Esophagus mucosa (tissue), 1 donor: ENCODE results near the gene TBCK. TPM values are rescaled to one million over a fixed set of nuclear protein-coding genes. Genes with fewer than 3 reads are reported as not detected.

Source experiments
- total RNA-seq: library from RNA; stranded (reverse); gene quantifications from one replicate; pipeline ENCODE4 v1.2.4, GENCODE V29; 2023
- donor health status: DM: yes; HTN: yes; CAD: no.

Gene TBCK
- total RNA-seq, 1 donor from 2014 or later, result 21.6 TPM

Other genes starting within 250 kb of the TBCK start
- 32.8 TPM for gene AIMP1, start 341 bp upstream of the TBCK start, total RNA-seq
- gene GIMD1, start 52.6 kb upstream of the TBCK start, total RNA-seq, result not detected